Measurements from ENCODE around the gene SLC5A8.

- TF ChIP-seq POLR2AphosphoS5 (IDR thresholded peaks at IDR 0.05; ENCODE audit: low read depth, low read length) (no peak), PAX5 (IDR thresholded peaks at IDR 0.05; ENCODE audit: insufficient read depth, low read length, severe bottlenecking) (no peak)
Measured at GRCh38 chr12:101235686-101236085, 25.6 kb upstream of the SLC5A8 start.

Measured in GM12891 (cell line).